ENCODE results near the gene ZNF774. TPM values are rescaled to one million over a fixed set of nuclear protein-coding genes. Genes with fewer than 3 reads are reported as not detected.

The ZNF774 gene
- total and polyA plus RNA-seq, 2 of the 13 experiments (the other 11 are each of a cell fraction or from before 2014, with no cell fraction given), result 0.59 to 1.4 TPM

- peak; percentile 89 for TF ChIP-seq HCFC1 (IDR thresholded peaks at IDR 0.05; ENCODE audit: low read depth, low read length)
- no peak for TF ChIP-seq REST (IDR thresholded peaks at IDR 0.05; ENCODE audit: borderline replicate concordance in 1 of 2, low read depth in 1 of 2, low read length in 2 of 2)
- TF ChIP-seq MAZ (IDR thresholded peaks at IDR 0.05; ENCODE audit: borderline replicate concordance, low read depth, low read length), result no peak
- TF ChIP-seq MAZ (CRISPR knock-in tag; IDR thresholded peaks at IDR 0.05; ENCODE audit: low read depth), result no peak; the same call in 1 of the 2 replicates
- no peak for TF ChIP-seq KLF13 (CRISPR knock-in tag; IDR thresholded peaks at IDR 0.05)
- no peak for TF ChIP-seq TEAD2 (CRISPR knock-in tag; IDR thresholded peaks at IDR 0.05)
- TF ChIP-seq ZFP37 (CRISPR knock-in tag; IDR thresholded peaks at IDR 0.05; ENCODE audit: borderline replicate concordance), result no peak
- no peak for TF ChIP-seq ZHX2 (IDR thresholded peaks at IDR 0.05; ENCODE audit: low read depth)
- no peak for TF ChIP-seq ZHX2 (CRISPR knock-in tag; IDR thresholded peaks at IDR 0.05; ENCODE audit: borderline replicate concordance)
- TF ChIP-seq CREM (IDR thresholded peaks at IDR 0.05), result peak; percentile 60
- no peak for TF ChIP-seq CREM (CRISPR knock-in tag; IDR thresholded peaks at IDR 0.05)
- no peak for TF ChIP-seq MAFK (conservative IDR thresholded peaks at IDR 0.05 in 1 of 2, IDR thresholded peaks at IDR 0.05 in 1 of 2; ENCODE audit: low read length in 2 of 2)
- no peak for TF ChIP-seq ZNF256 (CRISPR knock-in tag; conservative IDR thresholded peaks at IDR 0.05)
- TF ChIP-seq HNF4G (IDR thresholded peaks at IDR 0.05; ENCODE audit: borderline replicate concordance, low read depth, low read length), result no peak
- TF ChIP-seq HNF4G (CRISPR knock-in tag; IDR thresholded peaks at IDR 0.05; ENCODE audit: borderline replicate concordance, low read depth), result no peak
- TF ChIP-seq DDIT3 (CRISPR knock-in tag; IDR thresholded peaks at IDR 0.05), result no peak
- TF ChIP-seq NFKBIZ (CRISPR knock-in tag; IDR thresholded peaks at IDR 0.05), result no peak
Measured at GRCh38 chr15:90352107-90352893, at the start of gene ZNF774 (continued).
